B cell (primary cell): Measurements from ENCODE around the gene AMIGO2.

ENCODE experiments used
- EZH2 ChIP-seq: IDR thresholded peaks from 2 replicates; pipeline ENCODE4 v1.6.1; 2012; ENCODE audit warnings: borderline replicate concordance, low read depth, mild to moderate bottlenecking, moderate library complexity, low read length; ENCODE audit not compliant: insufficient read depth, poor library complexity, severe bottlenecking
- TF ChIP-seq, protein P1 (sequence below): fragments of 200-600 bp; IDR thresholded peaks from one replicate; pipeline ENCODE4 v1.8.0; 2022; ENCODE audit warnings: antibody characterized with exemption, mild to moderate bottlenecking

GRCh38 chr12:47028981-47029708, 50.6 kb downstream of the AMIGO2 start:
- TF ChIP-seq, protein P1, sequence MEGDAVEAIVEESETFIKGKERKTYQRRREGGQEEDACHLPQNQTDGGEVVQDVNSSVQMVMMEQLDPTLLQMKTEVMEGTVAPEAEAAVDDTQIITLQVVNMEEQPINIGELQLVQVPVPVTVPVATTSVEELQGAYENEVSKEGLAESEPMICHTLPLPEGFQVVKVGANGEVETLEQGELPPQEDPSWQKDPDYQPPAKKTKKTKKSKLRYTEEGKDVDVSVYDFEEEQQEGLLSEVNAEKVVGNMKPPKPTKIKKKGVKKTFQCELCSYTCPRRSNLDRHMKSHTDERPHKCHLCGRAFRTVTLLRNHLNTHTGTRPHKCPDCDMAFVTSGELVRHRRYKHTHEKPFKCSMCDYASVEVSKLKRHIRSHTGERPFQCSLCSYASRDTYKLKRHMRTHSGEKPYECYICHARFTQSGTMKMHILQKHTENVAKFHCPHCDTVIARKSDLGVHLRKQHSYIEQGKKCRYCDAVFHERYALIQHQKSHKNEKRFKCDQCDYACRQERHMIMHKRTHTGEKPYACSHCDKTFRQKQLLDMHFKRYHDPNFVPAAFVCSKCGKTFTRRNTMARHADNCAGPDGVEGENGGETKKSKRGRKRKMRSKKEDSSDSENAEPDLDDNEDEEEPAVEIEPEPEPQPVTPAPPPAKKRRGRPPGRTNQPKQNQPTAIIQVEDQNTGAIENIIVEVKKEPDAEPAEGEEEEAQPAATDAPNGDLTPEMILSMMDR, result no peak
- TF ChIP-seq EZH2, result no peak
